GM21390 (cell line): ENCODE results near the gene FKBP9.

Experiments
- ATAC-seq: cut with Tn5 transposase; IDR thresholded peaks from one replicate; pipeline ENCODE4 v1.9.1; 2021; ENCODE audit not compliant: unreplicated experiment

FKBP9 gene

GRCh38 chr7:33055158-33055557 is 97.9 kb downstream of the FKBP9 start:
- no peak for ATAC-seq
